HG02840 (cell line): ENCODE measurements around the gene PLA2R1.

Source experiments
- ATAC-seq: cut with Tn5 transposase; IDR thresholded peaks from one replicate; pipeline ENCODE4 v1.9.1; 2021; ENCODE audit warnings: mild to moderate bottlenecking, moderate library complexity, moderate number of reproducible peaks; ENCODE audit not compliant: unreplicated experiment, low FRiP score

Gene PLA2R1

GRCh38 chr2:160034396-160034795, 28.0 kb downstream of the PLA2R1 start:
- no peak for ATAC-seq

- no peak for ATAC-seq
Observed at GRCh38 chr2:160033732-160034392, 28.6 kb downstream of the PLA2R1 start.

- ATAC-seq: no peak
Observed at GRCh38 chr2:160029270-160029628, 33.2 kb downstream of the PLA2R1 start.

GRCh38 chr2:160028431-160029269, 33.8 kb downstream of the PLA2R1 start:
- no peak for ATAC-seq

- ATAC-seq: no peak
Observed at GRCh38 chr2:160022162-160022561, 40.3 kb downstream of the PLA2R1 start.

- no peak for ATAC-seq
Observed at GRCh38 chr2:160019374-160020090, 42.9 kb downstream of the PLA2R1 start.

GRCh38 chr2:160015746-160016145, 46.7 kb downstream of the PLA2R1 start:
- ATAC-seq: no peak

GRCh38 chr2:160014227-160014626, 48.2 kb downstream of the PLA2R1 start:
- ATAC-seq: no peak

- no peak for ATAC-seq
Observed at GRCh38 chr2:160010361-160011145, 51.9 kb downstream of the PLA2R1 start.

- ATAC-seq: no peak
Observed at GRCh38 chr2:160007111-160007510, 55.3 kb downstream of the PLA2R1 start.

- ATAC-seq: no peak
Observed at GRCh38 chr2:160006475-160006874, 55.9 kb downstream of the PLA2R1 start.

GRCh38 chr2:160005908-160006307, 56.5 kb downstream of the PLA2R1 start:
- no peak for ATAC-seq

- ATAC-seq: no peak
Observed at GRCh38 chr2:160005476-160005875, 56.9 kb downstream of the PLA2R1 start.

GRCh38 chr2:159998961-159999360, 63.5 kb downstream of the PLA2R1 start:
- no peak for ATAC-seq

- no peak for ATAC-seq
Observed at GRCh38 chr2:159998243-159998642, 64.2 kb downstream of the PLA2R1 start.

- ATAC-seq: no peak
Observed at GRCh38 chr2:159996792-159997546, 65.4 kb downstream of the PLA2R1 start.

- ATAC-seq: no peak
Observed at GRCh38 chr2:159995038-159995437, 67.4 kb downstream of the PLA2R1 start.

GRCh38 chr2:159989249-159989648, 73.2 kb downstream of the PLA2R1 start:
- ATAC-seq: no peak

GRCh38 chr2:159988412-159988970, 73.9 kb downstream of the PLA2R1 start:
- ATAC-seq: no peak

- ATAC-seq: no peak
Observed at GRCh38 chr2:159987181-159987580, 75.2 kb downstream of the PLA2R1 start.
